B cell (primary cell): ENCODE measurements around the gene VEGFB.

Experiments
- CTCF ChIP-seq: fragments of 200-600 bp; IDR thresholded peaks from one replicate; pipeline ENCODE4 v1.8.0; 2022; ENCODE audit warnings: antibody characterized with exemption, mild to moderate bottlenecking
- EZH2 ChIP-seq: IDR thresholded peaks from 2 replicates; pipeline ENCODE4 v1.6.1; 2012; ENCODE audit warnings: borderline replicate concordance, low read depth, mild to moderate bottlenecking, moderate library complexity, low read length; ENCODE audit not compliant: insufficient read depth, poor library complexity, severe bottlenecking

- TF ChIP-seq CTCF, result peak; percentile 37
- no peak for TF ChIP-seq EZH2
Observed at GRCh38 chr11:64185693-64186491, 48.5 kb upstream of the VEGFB start, which contains the start of gene STIP1.
